ENCODE measurements around the gene CEP95.

The CEP95 gene

GRCh38 chr17:64515829-64516228 lies 9.1 kb downstream of the CEP95 start:
- DNase-seq (ENCODE audit: low spot score) = no peak

GRCh38 chr17:64519601-64520000 lies 12.8 kb downstream of the CEP95 start:
- no peak for DNase-seq (ENCODE audit: low spot score)

GRCh38 chr17:64520359-64520758 lies 13.6 kb downstream of the CEP95 start:
- DNase-seq (ENCODE audit: low spot score) = no peak

- DNase-seq (ENCODE audit: low spot score) = no peak
Observed at GRCh38 chr17:64527914-64528313, 21.1 kb downstream of the CEP95 start.

GRCh38 chr17:64529221-64529620 lies 22.4 kb downstream of the CEP95 start:
- DNase-seq (ENCODE audit: low spot score) = no peak

GRCh38 chr17:64531955-64532371 lies 25.2 kb downstream of the CEP95 start:
- no peak for DNase-seq (ENCODE audit: low spot score)

- no peak for DNase-seq (ENCODE audit: low spot score)
Observed at GRCh38 chr17:64532409-64532808, 25.6 kb downstream of the CEP95 start.

GRCh38 chr17:64533784-64534183 lies 27.0 kb downstream of the CEP95 start:
- no peak for DNase-seq (ENCODE audit: low spot score)

- DNase-seq (ENCODE audit: low spot score) = peak; percentile 64
Observed at GRCh38 chr17:64534187-64534586, 27.4 kb downstream of the CEP95 start.

GRCh38 chr17:64535357-64535756 lies 28.6 kb downstream of the CEP95 start:
- no peak for DNase-seq (ENCODE audit: low spot score)

- no peak for DNase-seq (ENCODE audit: low spot score)
Observed at GRCh38 chr17:64536913-64537312, 30.1 kb downstream of the CEP95 start.

GRCh38 chr17:64537488-64537887 lies 30.7 kb downstream of the CEP95 start:
- DNase-seq (ENCODE audit: low spot score) = no peak

- no peak for DNase-seq (ENCODE audit: low spot score)
Observed at GRCh38 chr17:64538508-64539130, 31.8 kb downstream of the CEP95 start.

- no peak for DNase-seq (ENCODE audit: low spot score)
Observed at GRCh38 chr17:64540118-64540776, 33.5 kb downstream of the CEP95 start.

GRCh38 chr17:64544742-64545141 lies 38.0 kb downstream of the CEP95 start:
- no peak for DNase-seq (ENCODE audit: low spot score)

GRCh38 chr17:64546716-64547115 lies 39.9 kb downstream of the CEP95 start:
- DNase-seq (ENCODE audit: low spot score) = no peak

GRCh38 chr17:64547319-64547718 lies 40.5 kb downstream of the CEP95 start:
- DNase-seq (ENCODE audit: low spot score) = no peak

- no peak for DNase-seq (ENCODE audit: low spot score)
Observed at GRCh38 chr17:64551461-64551860, 44.7 kb downstream of the CEP95 start.

- no peak for DNase-seq (ENCODE audit: low spot score)
Observed at GRCh38 chr17:64554028-64554637, 47.4 kb downstream of the CEP95 start.

GRCh38 chr17:64555281-64555680 lies 48.5 kb downstream of the CEP95 start:
- DNase-seq (ENCODE audit: low spot score) = no peak

- DNase-seq (ENCODE audit: low spot score) = no peak
Observed at GRCh38 chr17:64564098-64564497, 57.3 kb downstream of the CEP95 start.

GRCh38 chr17:64565563-64565962 lies 58.8 kb downstream of the CEP95 start:
- DNase-seq (ENCODE audit: low spot score) = no peak

- no peak for DNase-seq (ENCODE audit: low spot score)
Observed at GRCh38 chr17:64571746-64572145, 65.0 kb downstream of the CEP95 start.

Data from D341Med (cell line).